ENCODE measurements around the gene BNIP2. TPM values are rescaled to one million over a fixed set of nuclear protein-coding genes. Genes with fewer than 3 reads are reported as not detected.

Gene BNIP2
- total and polyA plus RNA-seq, 2 of the 13 experiments (the other 11 are each of a cell fraction or from before 2014, with no cell fraction given) = 17.4 to 57.6 TPM

DNA sequence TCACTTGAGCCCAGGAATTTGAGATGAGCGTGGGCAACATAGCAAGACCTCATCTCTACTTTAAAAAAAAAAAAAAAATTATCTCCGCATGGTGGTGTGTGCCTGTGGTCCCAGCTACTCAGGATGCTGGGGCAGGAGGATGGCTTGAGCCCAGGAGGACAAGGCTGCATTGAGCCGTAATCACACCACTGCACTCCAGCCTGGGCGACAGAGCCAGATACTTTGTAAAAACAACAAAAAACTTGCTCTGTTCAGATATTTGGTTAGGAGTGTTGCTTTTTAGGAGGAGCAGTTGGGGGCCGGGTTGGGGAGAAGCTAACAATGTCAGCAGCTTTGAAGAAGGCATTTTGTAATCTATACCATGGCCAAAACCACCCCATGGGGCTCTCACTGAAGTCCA lies 73.5 kb downstream of the BNIP2 start:
- peaks cover 5 to 18% of the 10 kb centered on the region in 2 experiments; a peak in 3 of 5 replicates for H3K36me3 ChIP-seq (replicated peaks in 1 of 2; ENCODE audit: control insufficient read depth in 1 of 2, insufficient read depth in 2 of 2, low read length in 2 of 2)
- in situ Hi-C loops (cut with HindIII; ENCODE audit: extremely low pct_ligation_motif_present, low pct_unique_long_range_greater_than_20kb) (loop anchor here (5.0 kb wide), 1 partner anchor 73 kb away; no protein-coding TSS in a partner anchor), intact Hi-C loops (cut with micrococcal nuclease; ENCODE audit: unreplicated experiment) (no loop called here)
- H3K9ac ChIP-seq (ENCODE audit: insufficient read depth, low read depth, low read length) = no peak overlapping the region
- ChIA-PET CTCF (ENCODE audit: low intra/inter-chr PET ratio, low total read pairs) (no interaction called here), POLR2A (no interaction called here)
- H3K9me3 ChIP-seq (ENCODE audit: low read length) = no peaks in the 10 kb centered on the region
- no peak for TF ChIP-seq CHD2 (IDR thresholded peaks at IDR 0.05; ENCODE audit: low read depth, low read length)
- no peak for TF ChIP-seq HIVEP1 (CRISPR knock-in tag; IDR thresholded peaks at IDR 0.05)
- TF ChIP-seq ZNF292 (CRISPR knock-in tag; IDR thresholded peaks at IDR 0.05; ENCODE audit: borderline replicate concordance, low read depth) = no peak
- no peak for TF ChIP-seq ZNF33B (CRISPR knock-in tag; IDR thresholded peaks at IDR 0.05)
- TF ChIP-seq MAZ (IDR thresholded peaks at IDR 0.05; ENCODE audit: borderline replicate concordance, low read depth, low read length) = no peak
- TF ChIP-seq MAZ (CRISPR knock-in tag; IDR thresholded peaks at IDR 0.05; ENCODE audit: low read depth) = no peak
- TF ChIP-seq ZNF354B (CRISPR knock-in tag; IDR thresholded peaks at IDR 0.05) = no peak
- TF ChIP-seq, protein P1, sequence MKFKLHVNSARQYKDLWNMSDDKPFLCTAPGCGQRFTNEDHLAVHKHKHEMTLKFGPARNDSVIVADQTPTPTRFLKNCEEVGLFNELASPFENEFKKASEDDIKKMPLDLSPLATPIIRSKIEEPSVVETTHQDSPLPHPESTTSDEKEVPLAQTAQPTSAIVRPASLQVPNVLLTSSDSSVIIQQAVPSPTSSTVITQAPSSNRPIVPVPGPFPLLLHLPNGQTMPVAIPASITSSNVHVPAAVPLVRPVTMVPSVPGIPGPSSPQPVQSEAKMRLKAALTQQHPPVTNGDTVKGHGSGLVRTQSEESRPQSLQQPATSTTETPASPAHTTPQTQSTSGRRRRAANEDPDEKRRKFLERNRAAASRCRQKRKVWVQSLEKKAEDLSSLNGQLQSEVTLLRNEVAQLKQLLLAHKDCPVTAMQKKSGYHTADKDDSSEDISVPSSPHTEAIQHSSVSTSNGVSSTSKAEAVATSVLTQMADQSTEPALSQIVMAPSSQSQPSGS (CRISPR knock-in tag; IDR thresholded peaks at IDR 0.05) = no peak
- TF ChIP-seq SMC3 (IDR thresholded peaks at IDR 0.05; ENCODE audit: low read length) = no peak
- TF ChIP-seq, protein P2, sequence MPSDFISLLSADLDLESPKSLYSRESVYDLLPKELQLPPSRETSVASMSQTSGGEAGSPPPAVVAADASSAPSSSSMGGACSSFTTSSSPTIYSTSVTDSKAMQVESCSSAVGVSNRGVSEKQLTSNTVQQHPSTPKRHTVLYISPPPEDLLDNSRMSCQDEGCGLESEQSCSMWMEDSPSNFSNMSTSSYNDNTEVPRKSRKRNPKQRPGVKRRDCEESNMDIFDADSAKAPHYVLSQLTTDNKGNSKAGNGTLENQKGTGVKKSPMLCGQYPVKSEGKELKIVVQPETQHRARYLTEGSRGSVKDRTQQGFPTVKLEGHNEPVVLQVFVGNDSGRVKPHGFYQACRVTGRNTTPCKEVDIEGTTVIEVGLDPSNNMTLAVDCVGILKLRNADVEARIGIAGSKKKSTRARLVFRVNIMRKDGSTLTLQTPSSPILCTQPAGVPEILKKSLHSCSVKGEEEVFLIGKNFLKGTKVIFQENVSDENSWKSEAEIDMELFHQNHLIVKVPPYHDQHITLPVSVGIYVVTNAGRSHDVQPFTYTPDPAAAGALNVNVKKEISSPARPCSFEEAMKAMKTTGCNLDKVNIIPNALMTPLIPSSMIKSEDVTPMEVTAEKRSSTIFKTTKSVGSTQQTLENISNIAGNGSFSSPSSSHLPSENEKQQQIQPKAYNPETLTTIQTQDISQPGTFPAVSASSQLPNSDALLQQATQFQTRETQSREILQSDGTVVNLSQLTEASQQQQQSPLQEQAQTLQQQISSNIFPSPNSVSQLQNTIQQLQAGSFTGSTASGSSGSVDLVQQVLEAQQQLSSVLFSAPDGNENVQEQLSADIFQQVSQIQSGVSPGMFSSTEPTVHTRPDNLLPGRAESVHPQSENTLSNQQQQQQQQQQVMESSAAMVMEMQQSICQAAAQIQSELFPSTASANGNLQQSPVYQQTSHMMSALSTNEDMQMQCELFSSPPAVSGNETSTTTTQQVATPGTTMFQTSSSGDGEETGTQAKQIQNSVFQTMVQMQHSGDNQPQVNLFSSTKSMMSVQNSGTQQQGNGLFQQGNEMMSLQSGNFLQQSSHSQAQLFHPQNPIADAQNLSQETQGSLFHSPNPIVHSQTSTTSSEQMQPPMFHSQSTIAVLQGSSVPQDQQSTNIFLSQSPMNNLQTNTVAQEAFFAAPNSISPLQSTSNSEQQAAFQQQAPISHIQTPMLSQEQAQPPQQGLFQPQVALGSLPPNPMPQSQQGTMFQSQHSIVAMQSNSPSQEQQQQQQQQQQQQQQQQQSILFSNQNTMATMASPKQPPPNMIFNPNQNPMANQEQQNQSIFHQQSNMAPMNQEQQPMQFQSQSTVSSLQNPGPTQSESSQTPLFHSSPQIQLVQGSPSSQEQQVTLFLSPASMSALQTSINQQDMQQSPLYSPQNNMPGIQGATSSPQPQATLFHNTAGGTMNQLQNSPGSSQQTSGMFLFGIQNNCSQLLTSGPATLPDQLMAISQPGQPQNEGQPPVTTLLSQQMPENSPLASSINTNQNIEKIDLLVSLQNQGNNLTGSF (CRISPR knock-in tag; IDR thresholded peaks at IDR 0.05) = no peak
- no peak for TF ChIP-seq CBFB (CRISPR knock-in tag; IDR thresholded peaks at IDR 0.05)
- DNase-seq (ENCODE audit: low spot score) (no peak), FAIRE-seq (no peak), ATAC-seq (no peak)
- no peaks in the 10 kb centered on the region for H3K27me3 ChIP-seq (ENCODE audit: control insufficient read depth in 1 of 2, insufficient read depth in 2 of 2, low read length in 2 of 2)
- BruUV-seq (replicated peaks) = no TSS peak
- H2AFZ ChIP-seq (ENCODE audit: low read length) = no peak overlapping the region
- peaks cover 58% of the 10 kb centered on the region for H3K4me1 ChIP-seq (ENCODE audit: insufficient read depth, low read length)
- H3K27ac ChIP-seq (ENCODE audit: extremely low read length, insufficient read depth, low read length) = no peak overlapping the region
- no peaks in the 10 kb centered on the region for H4K20me1 ChIP-seq (ENCODE audit: insufficient read depth, low read length)
- no peak overlapping the region for H3K4me2 ChIP-seq (ENCODE audit: low read depth, low read length)
- H3K79me2 ChIP-seq (ENCODE audit: insufficient read depth, low read length) = peaks cover 5% of the 10 kb centered on the region
- 81% methylated on average over 5 of the region's 5 CpGs for WGBS (ENCODE audit: low lambda C conversion rate)
- no peak overlapping the region for H3K4me3 ChIP-seq (replicated peaks in 1 of 3; ENCODE audit: insufficient read depth in 1 of 3, low read depth in 2 of 3, low read length in 3 of 3)
